GM12878 (cell line): Measurements from ENCODE around the gene SOAT2.

ENCODE experiments used
- BACH1 ChIP-seq: fragments of 450-650 bp; IDR thresholded peaks from 2 replicates; pipeline ENCODE4 v1.6.1; 2017; ENCODE audit warnings: mild to moderate bottlenecking, borderline replicate concordance
- CTCF ChIP-seq, 3 experiments: IDR thresholded peaks in 2 of 3; conservative IDR thresholded peaks in 1 of 3; 2 replicates each; pipeline ENCODE4 v1.5.1; 2011; ENCODE audit warnings: low read depth in 3 of 3, low read length in 3 of 3, mild to moderate bottlenecking in 3 of 3, control low read depth in 2 of 3, moderate library complexity in 2 of 3, inconsistent platforms in 1 of 3, mixed read lengths in 1 of 3; ENCODE audit not compliant: control insufficient read depth in 2 of 3, insufficient read depth in 1 of 3; ENCODE audit errors: extremely low read depth in 1 of 3
- EGR1 ChIP-seq, 2 experiments: IDR thresholded peaks; 1 replicate in 1 of 2; 2 replicates in 1 of 2; pipeline ENCODE4 v1.6.1; 2011 to 2012; ENCODE audit warnings: low read depth in 2 of 2, low read length in 2 of 2, borderline replicate concordance in 1 of 2, mild to moderate bottlenecking in 1 of 2, moderate library complexity in 1 of 2
- ELK1 ChIP-seq: IDR thresholded peaks from 2 replicates; pipeline ENCODE4 v1.6.1; 2012; ENCODE audit warnings: low read depth, low read length, improper control_type of control experiment
- RBBP5 ChIP-seq: fragments of 200-600 bp; sonication (generic); conservative IDR thresholded peaks from 2 replicates; pipeline ENCODE4 v1.6.1; 2016
- REST ChIP-seq: IDR thresholded peaks from 2 replicates; pipeline ENCODE4 v1.6.1; 2012; ENCODE audit warnings: mild to moderate bottlenecking, low read depth, low read length

- TF ChIP-seq BACH1 (no peak), RBBP5 (no peak), CTCF (IDR thresholded peaks at IDR 0.05 in 2 of 3, conservative IDR thresholded peaks at IDR 0.05 in 1 of 3; ENCODE audit: control insufficient read depth in 2 of 3, extremely low read depth in 1 of 3, insufficient read depth in 1 of 3, low read depth in 3 of 3, low read length in 3 of 3) (no peak), EGR1 (IDR thresholded peaks at IDR 0.05; ENCODE audit: borderline replicate concordance in 1 of 2, low read depth in 2 of 2, low read length in 2 of 2) (no peak), ELK1 (no peak), REST (no peak)
Observed at GRCh38 chr12:53173085-53173715, 69.9 kb downstream of the SOAT2 start.
